Stomach smooth muscle (tissue), 2 donors: ENCODE measurements around the gene CAMK2A.

ENCODE experiments used
- H3K27ac ChIP-seq: one replicate; pipeline ENCODE4 v1.7.0; 2013; ENCODE audit warnings: mild to moderate bottlenecking, low read length, inconsistent platforms
- H3K27me3 ChIP-seq, 2 donors: one replicate each; pipeline ENCODE4 v1.7.0; 2013; ENCODE audit warnings: low read length in 2 of 2; ENCODE audit not compliant: insufficient read depth in 2 of 2, control insufficient read depth in 1 of 2
- H3K36me3 ChIP-seq, 2 donors: one replicate each; pipeline ENCODE4 v1.7.0; 2013; ENCODE audit warnings: low read length in 2 of 2; ENCODE audit not compliant: control insufficient read depth in 2 of 2, insufficient read depth in 2 of 2
- H3K4me1 ChIP-seq: one replicate; pipeline ENCODE4 v1.7.0; 2013; ENCODE audit warnings: low read length; ENCODE audit not compliant: control insufficient read depth, insufficient read depth
- H3K4me3 ChIP-seq, 2 donors: one replicate each; pipeline ENCODE4 v1.7.0; 2013; ENCODE audit warnings: low read length in 2 of 2
- H3K9ac ChIP-seq, 2 donors: one replicate each; pipeline ENCODE4 v1.7.0; 2013; ENCODE audit warnings: low read length in 2 of 2, mild to moderate bottlenecking in 1 of 2
- H3K9me3 ChIP-seq, 2 donors: one replicate each; pipeline ENCODE4 v1.7.0; 2013; ENCODE audit warnings: low read length in 2 of 2; ENCODE audit not compliant: control insufficient read depth in 2 of 2
- donor health status: healthy.
- donor health status: Pancreatic carcinoma.

The CAMK2A gene

DNA sequence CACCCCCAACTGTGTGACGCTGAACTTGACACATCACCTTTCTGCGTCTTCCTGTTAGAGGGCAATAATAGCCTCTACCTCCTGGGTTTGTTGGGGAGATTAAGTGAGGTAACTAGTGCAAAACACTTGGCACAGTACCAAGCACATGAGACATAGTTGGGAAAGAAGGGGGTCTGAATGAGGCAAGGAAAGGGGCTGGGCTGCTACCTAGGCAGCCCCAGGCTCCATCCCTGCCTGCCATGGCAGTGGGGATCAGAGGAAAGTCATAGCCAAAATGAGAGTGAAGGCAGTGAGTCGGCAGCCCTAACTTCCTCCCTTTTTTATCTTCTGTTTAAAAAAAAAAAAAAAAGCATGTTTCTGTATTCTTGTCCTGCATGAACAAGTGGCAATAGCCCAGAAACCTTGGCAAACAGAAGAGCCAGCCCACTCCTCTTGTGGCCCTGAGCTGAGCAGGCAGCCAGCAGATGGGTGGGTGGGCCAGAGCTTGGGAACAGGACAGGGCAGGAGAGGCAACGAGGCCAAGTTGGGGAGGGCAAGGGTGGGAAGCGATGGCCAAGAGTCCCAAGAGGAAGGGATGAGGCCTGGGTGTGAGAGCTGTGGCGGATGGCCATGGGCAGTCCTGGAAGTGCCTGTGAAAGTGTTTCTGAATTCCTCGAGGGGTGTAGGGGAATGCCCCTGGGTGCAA lies 11.4 kb downstream of the CAMK2A start:
- no peaks in the 10 kb centered on the region for H3K27me3 ChIP-seq
- no peak overlapping the region for H3K4me3 ChIP-seq
- no peaks in the 10 kb centered on the region for H3K4me1 ChIP-seq
- H3K27ac ChIP-seq, result no peak overlapping the region
- no peak overlapping the region for H3K9ac ChIP-seq
- no peaks in the 10 kb centered on the region for H3K36me3 ChIP-seq
- H3K9me3 ChIP-seq, result no peaks in the 10 kb centered on the region

DNA sequence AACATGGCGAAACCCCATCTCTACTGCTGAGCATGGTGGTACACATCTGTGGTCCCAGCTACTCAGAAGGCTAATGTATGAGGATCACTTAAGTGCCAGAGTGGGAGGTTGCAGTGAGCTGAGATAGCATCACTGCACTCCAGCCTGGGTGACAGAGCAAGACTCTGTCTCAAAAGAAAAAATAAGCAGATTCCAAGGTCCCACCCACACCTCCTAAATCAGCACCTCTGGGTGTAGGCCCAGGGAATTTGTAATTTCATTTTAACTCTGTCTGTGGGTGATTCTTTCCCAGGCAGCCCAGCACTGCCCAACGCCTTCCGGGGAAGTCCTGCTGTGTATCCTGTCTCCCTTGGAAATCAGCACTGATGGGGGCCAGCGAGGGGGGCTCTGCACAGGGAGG lies 12.5 kb downstream of the CAMK2A start:
- no peaks in the 10 kb centered on the region for H3K4me1 ChIP-seq
- no peaks in the 10 kb centered on the region for H3K27me3 ChIP-seq
- H3K9me3 ChIP-seq, result no peaks in the 10 kb centered on the region
- H3K9ac ChIP-seq, result no peak overlapping the region
- no peaks in the 10 kb centered on the region for H3K36me3 ChIP-seq
- H3K27ac ChIP-seq, result no peak overlapping the region
- H3K4me3 ChIP-seq, result no peak overlapping the region

DNA sequence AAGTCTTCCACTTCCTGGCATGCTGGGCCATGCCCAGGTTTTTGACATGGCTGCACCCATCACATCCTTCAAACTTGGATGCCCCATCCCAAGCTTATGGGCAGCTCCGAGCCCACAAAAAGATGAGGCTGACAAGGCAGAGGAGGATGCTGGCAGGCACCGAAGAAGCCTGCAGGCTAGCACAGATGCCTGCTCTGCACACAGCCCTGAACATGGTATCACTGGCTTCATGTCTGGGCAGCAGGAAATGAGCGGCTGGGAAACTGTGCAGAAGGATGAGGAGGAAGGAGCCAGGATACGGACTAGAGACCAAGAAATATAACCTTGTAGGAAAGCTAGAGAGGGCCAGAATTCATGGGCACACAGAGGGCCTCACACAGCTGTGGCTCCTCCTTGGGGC lies 14.8 kb downstream of the CAMK2A start:
- Histone ChIP-seq H3K27ac (no peak overlapping the region), H3K4me1 (peaks cover 6% of the 10 kb centered on the region), H3K36me3 (no peaks in the 10 kb centered on the region), H3K9ac (no peak overlapping the region), H3K27me3 (no peaks in the 10 kb centered on the region), H3K9me3 (no peaks in the 10 kb centered on the region), H3K4me3 (no peak overlapping the region)

DNA sequence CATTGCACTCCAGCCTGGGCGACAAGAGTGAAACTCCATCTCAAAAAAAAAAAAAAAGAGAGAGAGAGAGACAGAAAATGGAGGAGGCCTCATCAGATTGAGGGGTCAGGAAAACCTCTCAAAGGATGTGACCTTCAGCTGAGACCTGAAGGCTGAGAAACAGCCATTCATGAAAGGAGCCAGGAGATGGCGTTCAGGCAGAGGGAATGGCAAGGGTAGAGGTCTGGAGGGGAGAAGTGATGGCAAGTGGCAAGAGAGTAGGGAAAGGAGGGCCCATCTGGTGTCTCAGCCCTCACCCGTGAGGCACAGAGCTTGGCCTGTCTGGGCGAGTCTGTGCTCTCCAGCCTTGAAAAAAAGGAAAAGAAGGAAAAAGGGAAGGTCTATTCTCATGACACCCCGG lies 17.0 kb downstream of the CAMK2A start:
- Histone ChIP-seq H3K9ac (no peak overlapping the region), H3K36me3 (no peaks in the 10 kb centered on the region), H3K9me3 (no peaks in the 10 kb centered on the region), H3K27me3 (no peaks in the 10 kb centered on the region), H3K4me1 (peaks cover 6% of the 10 kb centered on the region), H3K4me3 (no peak overlapping the region), H3K27ac (no peak overlapping the region)

DNA sequence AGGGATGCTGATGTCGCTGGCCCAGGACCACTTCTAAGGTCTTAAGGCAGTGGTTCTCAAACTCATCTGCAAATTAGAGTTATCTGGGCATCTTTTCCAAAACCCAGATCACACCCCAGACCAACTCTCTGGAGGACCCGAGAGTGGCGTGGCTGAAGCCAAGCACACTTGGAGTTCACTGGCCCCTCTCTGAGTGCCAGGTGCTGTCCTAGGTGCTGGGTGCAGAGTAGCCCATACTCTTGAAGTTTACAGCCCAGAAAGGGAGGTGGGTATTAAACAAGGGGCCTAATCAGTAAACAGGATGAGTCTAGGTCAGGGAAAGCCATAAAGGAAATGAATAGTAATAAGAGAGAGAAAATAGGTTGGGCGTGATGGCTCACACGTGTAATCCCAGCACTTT lies 17.6 kb downstream of the CAMK2A start:
- Histone ChIP-seq H3K4me3 (no peak overlapping the region), H3K9ac (no peak overlapping the region), H3K4me1 (peaks cover 6% of the 10 kb centered on the region), H3K27ac (no peak overlapping the region), H3K27me3 (no peaks in the 10 kb centered on the region), H3K36me3 (no peaks in the 10 kb centered on the region), H3K9me3 (no peaks in the 10 kb centered on the region)

DNA sequence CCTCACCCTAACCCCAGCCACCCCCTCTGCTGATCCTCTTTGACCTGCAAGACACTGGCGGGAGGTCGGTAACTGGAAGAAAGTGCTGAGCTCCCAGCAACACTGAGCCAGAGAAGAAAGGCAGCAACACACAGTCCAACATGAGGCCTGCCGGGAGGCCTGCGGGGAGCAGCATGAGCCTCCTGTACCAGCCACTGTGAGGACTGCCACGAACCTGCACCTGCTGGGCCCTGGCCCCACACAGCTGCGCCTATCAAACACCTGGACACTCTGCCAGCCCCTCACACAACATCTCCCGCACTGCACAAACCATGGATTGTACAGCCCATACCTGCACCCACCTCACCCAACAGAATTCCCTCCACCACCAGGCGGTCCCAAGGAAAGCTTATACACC lies 18.3 kb downstream of the CAMK2A start:
- Histone ChIP-seq H3K36me3 (no peaks in the 10 kb centered on the region), H3K4me1 (peaks cover 6% of the 10 kb centered on the region), H3K9ac (no peak overlapping the region), H3K9me3 (no peaks in the 10 kb centered on the region), H3K27me3 (no peaks in the 10 kb centered on the region), H3K27ac (no peak overlapping the region), H3K4me3 (no peak overlapping the region)

DNA sequence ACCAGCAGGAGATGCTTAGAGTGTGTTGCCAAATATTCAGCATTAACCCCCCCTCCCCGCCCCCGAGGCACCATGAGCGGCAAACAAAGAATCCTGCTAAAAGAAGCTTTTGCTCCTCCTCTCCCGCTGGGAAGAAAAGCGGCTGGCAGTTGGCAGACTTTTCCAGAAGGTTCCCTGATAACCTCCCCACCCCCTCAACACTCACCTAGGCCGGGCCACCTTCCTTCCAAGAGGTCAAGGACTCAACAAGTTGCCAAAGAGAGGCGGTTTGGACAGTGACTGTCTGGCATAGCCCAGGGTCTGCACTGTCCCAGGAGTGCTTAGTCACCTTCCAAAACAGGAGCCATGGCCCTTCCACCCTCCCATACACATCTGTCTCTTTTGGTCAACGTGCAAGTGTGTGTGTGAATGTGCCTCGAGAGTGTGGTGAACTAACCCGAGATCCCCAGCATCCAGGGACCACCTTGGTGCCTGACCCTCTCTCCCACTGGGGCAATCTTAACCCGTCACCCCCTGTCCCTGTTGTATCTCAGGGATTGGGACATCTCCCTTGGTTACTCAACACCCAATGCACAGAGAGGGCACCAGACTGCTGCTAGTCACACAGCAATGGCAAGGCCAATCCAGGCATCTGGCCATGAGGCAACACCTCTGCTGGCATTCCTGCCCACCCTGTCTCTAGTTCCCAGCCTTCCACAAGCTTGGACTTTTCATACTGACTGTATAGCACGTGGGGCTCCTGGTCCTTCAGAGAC lies 18.9 kb downstream of the CAMK2A start:
- H3K9ac ChIP-seq, result no peak overlapping the region

DNA sequence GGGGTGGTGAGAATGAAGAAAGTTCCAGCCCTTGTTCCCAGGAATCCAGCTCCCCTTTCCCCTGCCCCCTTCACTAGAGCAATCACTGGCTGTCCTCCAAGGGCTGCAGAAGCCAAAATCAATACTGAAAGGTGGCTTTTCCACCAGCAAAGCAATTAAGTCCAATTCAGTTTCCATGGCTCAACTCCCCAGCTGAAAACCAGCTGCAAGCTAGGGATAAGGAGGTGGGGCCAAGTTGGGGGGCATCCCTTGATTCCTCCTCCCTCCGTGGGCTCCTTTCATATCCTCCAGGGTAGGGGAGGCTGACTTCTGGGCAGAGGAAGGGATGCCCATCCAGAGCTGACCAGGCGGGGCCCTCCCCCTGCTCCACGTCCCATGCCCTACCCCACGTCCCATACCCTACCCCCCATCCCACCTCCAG lies 22.7 kb downstream of the CAMK2A start:
- H3K4me1 ChIP-seq, result peaks cover 19% of the 10 kb centered on the region
- H3K4me3 ChIP-seq, result no peak overlapping the region
- H3K27me3 ChIP-seq, result no peaks in the 10 kb centered on the region
- no peak overlapping the region for H3K9ac ChIP-seq
- no peaks in the 10 kb centered on the region for H3K36me3 ChIP-seq
- no peaks in the 10 kb centered on the region for H3K9me3 ChIP-seq
- no peak overlapping the region for H3K27ac ChIP-seq

More for the DNA sequence above, 18.9 kb downstream of the CAMK2A start:
- Histone ChIP-seq H3K27ac (no peak overlapping the region), H3K36me3 (no peaks in the 10 kb centered on the region), H3K4me1 (peaks cover 6% of the 10 kb centered on the region), H3K27me3 (no peaks in the 10 kb centered on the region), H3K9me3 (no peaks in the 10 kb centered on the region), H3K4me3 (peak overlapping the region in 1 of 2 donors; percentile 8)

DNA sequence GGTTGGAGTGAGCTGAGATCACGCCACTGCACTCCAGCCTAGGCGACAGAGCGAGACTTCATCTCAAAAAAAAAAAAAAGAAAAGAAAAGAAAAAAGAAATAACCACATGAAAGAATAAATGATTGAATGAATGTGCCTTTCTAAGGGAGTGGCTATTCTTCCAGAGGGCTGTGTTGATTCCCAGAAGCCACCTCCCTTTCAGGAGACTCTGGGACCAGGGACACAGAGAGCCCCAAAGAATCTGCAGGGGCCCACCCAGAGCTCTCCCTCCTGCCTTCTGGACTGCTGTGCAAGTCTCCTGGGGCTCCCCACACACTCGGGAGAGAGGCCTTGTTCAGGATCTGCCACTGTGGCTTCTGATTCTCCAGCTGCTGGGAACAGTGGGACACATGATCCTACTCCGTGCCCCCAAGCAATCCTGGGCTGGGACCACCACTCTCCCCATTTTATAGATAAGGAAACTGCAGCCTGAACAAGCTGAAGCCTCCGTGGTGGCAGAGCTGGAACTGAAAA lies 23.6 kb downstream of the CAMK2A start:
- Histone ChIP-seq H3K4me1 (peaks cover 18% of the 10 kb centered on the region), H3K36me3 (no peaks in the 10 kb centered on the region), H3K27ac (no peak overlapping the region), H3K9ac (no peak overlapping the region), H3K4me3 (no peak overlapping the region), H3K9me3 (no peaks in the 10 kb centered on the region), H3K27me3 (no peaks in the 10 kb centered on the region)

DNA sequence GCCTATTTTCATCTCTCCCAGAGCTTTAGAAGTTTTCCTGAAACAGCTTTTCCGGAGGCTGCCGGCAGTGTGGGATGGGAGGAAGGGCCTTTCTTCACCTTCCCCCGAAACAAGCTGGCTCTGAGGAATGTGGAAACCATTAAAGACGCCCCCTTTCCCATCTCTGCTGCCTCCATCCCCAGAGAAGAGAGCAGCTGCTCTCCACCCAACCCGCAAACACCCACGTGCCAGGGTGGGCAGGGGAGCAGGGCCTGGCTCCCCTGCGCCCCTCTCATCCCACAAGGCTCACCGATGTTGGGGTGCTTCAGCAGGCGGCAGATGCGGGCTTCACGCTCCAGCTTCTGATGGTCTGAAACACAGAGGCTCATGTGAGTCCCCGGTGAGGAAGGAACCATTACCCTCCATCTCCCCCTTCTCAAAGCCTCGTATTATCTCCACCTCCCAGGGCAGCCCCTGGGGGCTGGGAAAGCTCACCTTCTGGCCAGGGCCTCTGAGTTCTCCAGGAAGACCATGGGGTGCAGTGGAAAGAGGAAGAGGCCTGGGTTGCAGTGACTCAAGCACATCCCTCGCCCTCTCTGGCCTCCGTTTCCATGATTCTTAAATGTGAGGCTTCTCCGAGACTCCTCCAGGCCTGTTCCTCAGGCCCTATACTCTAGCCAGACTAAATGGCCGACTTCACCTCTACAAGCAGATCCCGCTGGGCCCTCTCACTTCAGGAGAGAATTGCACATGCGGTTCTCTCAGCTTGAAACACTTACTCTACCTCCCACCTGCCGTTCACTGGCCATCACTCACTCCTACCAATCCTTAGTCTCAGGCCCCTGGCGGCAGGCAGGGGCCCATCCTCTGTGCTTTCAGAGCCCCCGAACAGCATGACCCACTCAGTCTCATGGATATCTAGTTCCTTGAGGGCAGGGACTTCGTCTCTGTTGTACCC lies 24.6 kb downstream of the CAMK2A start:
- peaks cover 13% of the 10 kb centered on the region for H3K4me1 ChIP-seq
- H3K27ac ChIP-seq, result no peak overlapping the region

More for the DNA sequence above, 24.6 kb downstream of the CAMK2A start:
- H3K36me3 ChIP-seq, result no peaks in the 10 kb centered on the region
- no peak overlapping the region for H3K4me3 ChIP-seq
- H3K9me3 ChIP-seq, result no peaks in the 10 kb centered on the region
- no peak overlapping the region for H3K9ac ChIP-seq
- H3K27me3 ChIP-seq, result no peaks in the 10 kb centered on the region
